GM21515 (cell line): ENCODE data around the gene SSTR5.
"Not testable (repeated sequence)": the region's sequence is repeated elsewhere in the genome, so short reads cannot be mapped to it uniquely, and the experiment has no call there.

Source experiments
- ATAC-seq: cut with Tn5 transposase; IDR thresholded peaks from one replicate; pipeline ENCODE4 v1.9.1; 2021; ENCODE audit not compliant: unreplicated experiment

The SSTR5 gene

DNA sequence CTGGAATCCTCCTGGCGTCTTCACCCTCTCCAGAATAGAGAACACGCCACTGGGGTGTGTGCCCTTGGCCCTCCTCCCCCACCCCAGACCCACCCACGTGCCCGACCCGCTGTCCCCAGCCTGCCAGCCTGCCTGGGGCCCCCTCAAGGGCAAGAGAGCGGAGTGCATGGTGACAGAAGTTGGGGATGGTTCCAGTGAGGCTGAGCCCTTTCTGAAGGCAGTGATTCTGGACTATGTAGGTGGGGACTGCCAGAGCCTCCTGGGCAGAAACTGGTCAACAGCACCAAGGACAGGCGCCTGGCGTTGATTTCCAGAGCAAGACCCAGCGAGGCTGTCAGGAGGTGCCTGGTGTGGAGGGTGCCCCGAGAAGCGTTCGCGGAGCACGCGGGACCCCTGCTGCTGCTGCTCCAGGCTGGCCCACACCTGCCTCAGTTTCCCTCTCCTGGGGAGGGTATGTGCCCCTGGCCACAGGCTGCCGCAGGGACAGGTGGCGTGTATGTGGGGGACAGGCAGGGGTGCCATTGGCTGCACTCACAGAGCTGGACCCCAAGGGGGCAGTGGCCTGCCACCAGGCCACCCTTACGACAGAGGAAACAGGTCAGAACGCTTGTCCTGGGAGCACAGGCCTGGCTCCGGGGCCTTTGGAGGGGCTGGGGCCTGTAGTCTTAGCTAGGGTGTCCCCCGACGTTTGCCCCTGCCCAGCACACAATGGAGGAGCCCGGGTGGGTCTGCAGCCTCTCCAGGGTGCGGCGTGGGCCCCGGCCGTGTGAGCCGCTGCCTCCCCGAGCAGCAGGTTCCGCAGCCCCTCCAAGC is 1.2 kb downstream of the SSTR5 start:
- ATAC-seq = no peak

DNA sequence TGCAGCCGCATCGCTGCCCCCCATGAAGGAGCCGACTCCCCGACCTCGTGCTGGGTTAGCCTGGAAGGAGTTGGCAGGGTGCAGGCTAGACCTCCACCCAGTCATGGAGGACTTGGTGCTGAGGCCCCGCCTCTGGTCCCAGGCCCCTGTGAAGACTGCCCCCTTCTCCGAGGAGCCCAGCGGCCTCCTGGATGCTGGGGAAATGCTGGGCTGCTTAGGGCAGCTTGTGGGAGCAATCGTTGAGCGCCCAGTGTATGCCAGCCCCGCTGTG is 1.8 kb downstream of the SSTR5 start:
- ATAC-seq = no peak

DNA sequence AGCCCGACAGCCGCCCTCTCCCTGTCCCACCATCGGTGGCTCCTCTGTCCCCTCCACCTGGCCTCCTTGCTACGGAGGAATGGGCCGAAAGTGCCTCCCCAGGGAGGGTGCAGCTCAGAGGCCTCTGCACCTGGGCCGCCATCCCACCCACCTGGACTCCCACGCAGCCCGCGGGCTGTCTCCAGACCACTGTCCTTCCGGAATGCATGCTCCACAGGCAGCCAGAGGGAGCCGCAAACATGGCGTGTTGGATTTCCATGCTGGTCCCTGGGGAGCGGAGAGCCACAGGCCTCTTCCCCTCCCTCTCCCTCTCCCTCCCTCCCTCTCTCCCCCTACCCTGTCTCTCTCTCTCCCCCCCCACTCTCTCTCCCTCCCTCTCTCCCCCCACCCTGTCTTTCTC is 3.0 kb downstream of the SSTR5 start:
- no peak for ATAC-seq

DNA sequence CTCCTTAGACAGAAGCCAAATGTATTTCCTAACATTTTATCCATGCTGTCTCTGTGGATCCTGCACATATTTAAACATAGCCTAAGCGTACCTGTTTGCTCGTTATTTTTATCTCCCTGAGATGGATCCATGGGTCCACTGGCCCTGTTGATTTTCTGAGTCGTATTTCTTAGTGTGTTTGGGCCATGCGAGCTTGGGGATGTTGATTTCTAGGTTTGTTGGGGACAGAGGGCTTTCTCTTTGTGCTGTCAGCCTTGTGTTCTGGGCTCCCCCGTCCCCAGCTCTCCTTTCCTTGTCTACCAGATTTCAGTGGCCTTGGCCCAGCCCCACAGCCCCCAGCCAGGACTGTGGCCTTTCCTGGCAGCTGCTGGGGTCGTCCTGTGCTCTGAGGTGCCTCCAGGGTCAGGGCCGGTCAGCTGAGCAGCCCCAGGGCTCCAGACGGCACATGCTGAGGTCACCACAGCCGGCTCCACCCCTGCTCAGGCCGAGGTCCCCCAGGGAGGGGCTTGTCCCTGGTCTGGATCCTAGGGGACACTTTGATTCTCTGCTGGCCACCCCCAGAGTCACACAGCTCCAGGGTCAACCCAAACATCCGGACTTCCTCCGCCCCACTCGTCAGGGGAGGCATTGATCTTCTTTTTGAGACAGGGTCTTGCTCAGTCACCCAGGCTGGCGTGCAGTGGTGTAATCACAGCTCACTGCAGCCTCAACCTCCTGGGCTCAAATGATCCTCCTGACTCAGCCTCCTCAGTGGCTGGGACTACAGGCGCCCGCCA is 4.4 kb downstream of the SSTR5 start:
- ATAC-seq = no peak

DNA sequence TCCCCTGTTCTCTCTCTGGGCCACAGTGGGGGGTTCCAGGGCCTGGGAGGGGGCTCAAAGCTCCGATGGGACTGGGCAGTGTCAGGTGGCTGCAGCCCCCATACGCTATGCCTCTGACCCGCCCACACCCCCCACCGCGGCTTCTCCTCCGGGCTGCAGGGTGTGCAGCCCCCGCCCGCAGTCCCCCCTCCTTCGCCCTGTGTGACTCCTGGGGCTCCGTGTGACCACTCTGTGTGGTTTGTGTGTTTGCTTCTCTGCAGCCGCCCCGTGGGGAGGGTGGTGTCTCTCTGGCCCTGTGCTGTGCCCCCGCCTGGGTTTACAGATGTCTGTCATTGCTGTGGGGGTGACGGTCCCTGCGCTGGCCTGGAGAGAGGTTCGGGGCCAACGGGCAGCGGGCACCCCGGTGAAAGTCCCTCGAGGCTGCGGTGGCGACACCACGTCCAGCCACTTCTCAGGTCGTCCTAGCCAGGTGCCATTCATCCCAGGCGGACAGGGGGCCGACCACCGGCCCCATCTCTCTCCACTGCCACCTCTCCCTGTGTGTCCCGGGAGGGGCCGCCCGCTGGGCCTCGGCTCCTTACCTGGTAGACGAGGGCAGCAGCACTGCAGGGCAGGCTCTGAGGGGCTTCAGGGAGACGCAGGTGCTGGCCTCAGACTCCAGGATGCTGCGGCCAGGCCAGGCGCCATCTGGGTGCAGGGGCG is 5.5 kb downstream of the SSTR5 start:
- ATAC-seq = no peak

DNA sequence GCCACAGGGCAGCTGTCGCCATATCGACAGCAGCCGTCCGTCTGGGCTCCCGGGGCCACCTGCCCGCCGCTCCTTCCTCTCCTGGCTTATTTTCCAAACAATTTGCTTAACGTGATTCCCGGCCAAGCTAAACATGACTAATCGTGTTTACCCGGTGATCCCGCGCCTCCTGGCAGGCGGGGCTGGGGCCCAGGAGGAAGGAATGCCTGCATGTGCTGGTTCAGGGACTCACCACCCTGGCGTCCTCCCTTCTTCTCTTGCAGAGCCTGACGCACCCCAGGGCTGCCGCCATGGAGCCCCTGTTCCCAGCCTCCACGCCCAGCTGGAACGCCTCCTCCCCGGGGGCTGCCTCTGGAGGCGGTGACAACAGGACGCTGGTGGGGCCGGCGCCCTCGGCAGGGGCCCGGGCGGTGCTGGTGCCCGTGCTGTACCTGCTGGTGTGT is 6.1 kb downstream of the SSTR5 start:
- ATAC-seq = no peak

DNA sequence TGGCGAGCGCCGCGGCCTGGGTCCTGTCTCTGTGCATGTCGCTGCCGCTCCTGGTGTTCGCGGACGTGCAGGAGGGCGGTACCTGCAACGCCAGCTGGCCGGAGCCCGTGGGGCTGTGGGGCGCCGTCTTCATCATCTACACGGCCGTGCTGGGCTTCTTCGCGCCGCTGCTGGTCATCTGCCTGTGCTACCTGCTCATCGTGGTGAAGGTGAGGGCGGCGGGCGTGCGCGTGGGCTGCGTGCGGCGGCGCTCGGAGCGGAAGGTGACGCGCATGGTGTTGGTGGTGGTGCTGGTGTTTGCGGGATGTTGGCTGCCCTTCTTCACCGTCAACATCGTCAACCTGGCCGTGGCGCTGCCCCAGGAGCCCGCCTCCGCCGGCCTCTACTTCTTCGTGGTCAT is 6.8 kb downstream of the SSTR5 start:
- no peak for ATAC-seq

DNA sequence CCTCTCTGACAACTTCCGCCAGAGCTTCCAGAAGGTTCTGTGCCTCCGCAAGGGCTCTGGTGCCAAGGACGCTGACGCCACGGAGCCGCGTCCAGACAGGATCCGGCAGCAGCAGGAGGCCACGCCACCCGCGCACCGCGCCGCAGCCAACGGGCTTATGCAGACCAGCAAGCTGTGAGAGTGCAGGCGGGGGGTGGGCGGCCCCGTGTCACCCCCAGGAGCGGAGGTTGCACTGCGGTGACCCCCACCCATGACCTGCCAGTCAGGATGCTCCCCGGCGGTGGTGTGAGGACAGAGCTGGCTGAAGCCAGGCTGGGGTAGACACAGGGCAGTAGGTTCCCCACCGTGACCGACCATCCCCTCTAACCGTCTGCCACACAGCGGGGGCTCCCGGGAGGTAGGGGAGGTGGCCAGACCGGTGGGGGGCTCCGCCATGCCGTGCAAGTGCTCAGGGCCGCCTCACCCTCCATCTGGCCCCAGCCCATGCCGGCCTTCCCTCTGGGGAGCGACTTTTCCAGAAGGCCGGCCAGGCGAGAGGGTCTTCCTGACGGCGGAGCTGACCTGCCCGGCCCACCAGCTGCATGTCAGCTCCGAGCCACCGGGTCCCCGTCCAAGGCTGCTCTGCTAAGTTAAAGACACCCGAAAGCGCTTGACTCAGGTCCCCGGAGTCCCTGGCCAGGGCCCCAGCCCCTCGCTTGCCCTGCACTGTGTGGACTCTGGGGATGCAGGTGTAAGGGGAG is 7.4 kb downstream of the SSTR5 start:
- ATAC-seq = no peak

DNA sequence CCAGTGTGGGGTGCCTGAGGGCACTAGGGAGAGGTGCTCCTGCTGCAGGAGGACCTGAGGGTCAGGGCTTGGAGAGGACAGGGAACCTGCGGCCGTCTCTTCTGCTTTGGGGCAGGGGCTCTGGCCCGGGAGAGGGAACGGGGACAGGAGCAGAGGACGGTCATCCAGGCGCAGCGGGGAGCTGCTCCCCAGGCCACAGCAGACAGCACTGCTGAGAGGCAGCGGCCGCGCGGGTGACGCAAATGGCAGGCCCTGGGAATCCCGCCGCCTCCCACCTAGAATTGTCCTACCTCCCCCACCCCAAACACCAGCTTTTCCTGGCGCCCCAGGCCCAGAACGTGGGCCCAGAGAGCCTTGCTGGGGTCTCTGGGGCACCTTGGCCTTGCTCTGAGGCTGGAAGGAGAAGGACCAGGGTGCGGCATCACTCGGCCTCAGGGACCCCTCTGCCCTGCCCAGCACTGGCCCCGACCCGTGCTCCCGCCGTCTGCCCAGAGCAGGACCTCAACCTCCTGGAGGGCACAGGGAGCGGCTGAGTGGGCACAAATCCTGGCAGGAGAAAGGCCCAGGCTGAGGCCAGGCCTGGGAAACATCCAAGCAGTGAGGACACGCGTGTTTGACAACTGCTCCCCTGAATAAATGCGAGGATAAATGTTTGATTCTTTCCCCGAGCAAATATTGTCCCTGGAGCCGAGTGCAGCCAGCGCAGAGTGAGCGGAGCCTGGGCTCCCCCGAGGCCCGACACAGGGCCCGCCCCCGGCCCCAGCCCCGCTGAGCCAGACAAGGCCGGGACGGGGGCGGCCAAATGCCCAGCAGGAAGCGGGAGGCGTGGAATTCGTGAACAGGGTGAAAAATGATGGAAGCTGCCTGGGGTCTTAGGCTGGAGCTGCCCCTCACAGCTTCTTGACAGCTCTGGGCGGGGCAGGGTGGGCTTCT is 8.5 kb downstream of the SSTR5 start:
- no peak for ATAC-seq

DNA sequence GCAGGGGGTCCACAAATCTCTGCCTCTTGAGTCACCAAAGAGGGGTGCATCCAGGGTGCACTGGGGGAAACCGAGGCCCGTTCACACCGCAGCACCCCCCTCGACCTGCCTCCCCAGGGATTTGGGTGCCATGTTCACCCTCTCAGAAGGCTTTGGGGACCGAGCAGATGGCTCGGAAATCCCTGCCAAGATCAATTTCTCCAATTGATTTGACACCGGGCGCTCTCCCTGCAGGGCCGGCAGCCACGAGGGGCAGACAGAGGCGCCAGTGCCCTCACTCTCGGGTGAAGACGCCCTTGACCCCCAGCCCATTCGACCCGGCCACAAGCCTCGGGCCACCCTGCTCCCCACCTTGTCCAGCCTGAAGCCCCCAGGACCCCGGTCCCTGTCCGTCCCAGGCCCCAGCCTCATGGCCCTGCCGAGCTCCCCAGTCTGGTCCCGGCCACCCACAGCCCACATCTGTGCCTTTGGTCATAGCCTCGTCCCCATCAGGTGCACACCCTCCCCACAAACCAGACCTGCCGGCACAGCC is 9.3 kb downstream of the SSTR5 start:
- no peak for ATAC-seq

DNA sequence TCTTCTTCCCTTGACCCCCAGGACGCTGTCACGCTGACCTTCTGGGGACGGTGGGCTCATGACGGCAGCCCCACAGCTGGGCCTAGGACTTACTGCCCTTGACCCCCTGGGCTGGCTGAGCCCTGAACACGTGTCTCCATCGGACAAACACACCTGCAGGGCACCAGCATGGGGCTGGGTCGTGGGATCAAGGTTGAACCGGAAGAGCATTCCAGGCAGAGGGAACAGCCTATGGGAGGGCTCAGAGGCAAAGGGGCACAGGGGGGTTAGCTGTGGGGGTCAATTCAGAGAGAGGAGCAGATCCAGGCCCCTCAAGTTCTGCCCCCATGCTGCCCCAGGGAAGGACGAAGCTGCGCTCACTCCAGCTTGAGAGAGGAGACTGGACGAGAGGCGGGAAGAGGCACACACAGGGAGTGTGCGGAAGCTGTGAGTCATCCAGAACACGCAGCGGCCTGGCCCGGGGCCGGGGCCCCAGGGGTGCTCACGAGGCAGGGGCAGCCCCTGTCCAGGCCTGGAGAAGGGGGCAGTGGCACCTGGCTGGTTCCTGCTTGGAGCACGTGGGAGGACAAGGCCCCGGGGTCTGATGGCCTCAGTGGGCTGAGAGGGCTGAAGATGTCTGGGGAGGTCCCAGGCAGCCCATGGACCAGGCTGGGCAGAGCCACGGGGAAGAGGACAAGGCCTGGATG is 9.9 kb downstream of the SSTR5 start:
- no peak for ATAC-seq

DNA sequence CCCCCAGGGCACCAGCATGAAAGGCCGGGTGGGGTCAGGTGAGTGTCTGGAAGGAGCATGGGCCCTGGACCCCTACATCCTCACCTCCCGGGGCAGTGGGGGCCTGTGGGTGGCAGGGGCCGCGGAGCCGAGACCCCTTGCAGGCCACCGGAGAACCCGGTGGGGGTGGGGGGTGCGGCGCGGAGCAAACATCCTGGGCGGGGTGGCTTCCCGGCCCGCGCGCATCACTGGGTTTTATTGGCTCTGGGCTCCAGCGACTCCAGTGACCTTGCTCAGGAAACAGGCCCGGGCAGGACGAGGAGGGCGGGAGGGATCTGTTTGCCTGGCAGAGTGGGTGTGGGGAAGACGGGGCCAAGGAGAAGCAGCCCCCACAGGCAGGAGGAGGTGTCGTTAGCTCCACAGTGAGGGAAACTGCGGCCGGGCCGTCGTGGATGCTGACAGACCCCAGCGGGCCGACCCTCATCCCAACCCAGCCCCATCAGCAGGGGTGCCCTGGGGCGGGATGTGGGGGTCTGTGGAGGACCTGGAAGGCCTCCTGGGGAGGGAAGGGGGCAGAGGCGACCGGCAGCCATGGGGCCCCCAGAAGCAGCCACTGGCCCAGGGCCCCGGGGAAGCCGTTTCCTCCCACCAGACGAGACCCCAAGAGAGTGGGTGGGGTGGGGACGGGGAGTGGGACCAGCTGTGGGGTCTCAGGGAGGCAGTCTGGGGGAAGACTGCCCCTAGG is 10.6 kb downstream of the SSTR5 start:
- no peak for ATAC-seq

DNA sequence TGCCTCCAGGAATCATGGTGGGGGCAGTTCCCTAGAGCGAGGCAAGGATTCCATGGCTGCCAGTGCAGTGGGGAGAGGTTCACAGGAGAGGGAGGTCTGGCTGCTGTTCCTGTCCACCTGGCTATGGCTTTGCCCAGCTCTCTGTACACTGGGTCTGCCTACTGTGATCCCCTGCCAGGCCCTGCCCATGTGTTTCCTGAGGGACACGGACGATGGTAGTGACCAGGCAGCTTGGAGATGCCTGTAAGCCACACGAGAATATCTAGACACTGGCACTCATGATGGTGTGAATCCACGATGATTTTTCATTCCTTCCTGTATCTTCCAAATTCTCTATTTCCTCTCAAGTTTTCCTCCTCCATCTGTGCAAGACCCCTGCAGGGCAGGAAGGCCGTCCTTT is 12.4 kb downstream of the SSTR5 start:
- ATAC-seq = no peak

DNA sequence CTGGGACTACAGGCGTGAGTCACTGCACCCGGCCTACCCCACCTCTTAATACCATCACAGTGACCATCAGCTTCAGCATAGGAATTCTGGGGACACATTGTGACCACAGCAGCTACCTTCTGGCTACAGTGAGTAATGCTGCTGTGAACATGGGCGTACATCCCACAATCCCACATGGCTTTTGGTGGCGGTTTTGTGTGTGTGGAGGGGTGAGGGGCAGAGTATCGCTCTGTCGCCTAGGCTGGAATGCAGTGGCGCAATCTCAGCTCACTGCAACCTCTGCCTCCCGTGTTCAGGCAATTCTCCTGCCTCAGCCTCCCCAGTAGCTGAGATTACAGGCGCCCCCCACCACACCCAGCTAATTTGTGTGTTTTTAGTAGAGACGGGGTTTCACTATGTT is 13.9 kb downstream of the SSTR5 start:
- not testable (repeated sequence) for ATAC-seq

DNA sequence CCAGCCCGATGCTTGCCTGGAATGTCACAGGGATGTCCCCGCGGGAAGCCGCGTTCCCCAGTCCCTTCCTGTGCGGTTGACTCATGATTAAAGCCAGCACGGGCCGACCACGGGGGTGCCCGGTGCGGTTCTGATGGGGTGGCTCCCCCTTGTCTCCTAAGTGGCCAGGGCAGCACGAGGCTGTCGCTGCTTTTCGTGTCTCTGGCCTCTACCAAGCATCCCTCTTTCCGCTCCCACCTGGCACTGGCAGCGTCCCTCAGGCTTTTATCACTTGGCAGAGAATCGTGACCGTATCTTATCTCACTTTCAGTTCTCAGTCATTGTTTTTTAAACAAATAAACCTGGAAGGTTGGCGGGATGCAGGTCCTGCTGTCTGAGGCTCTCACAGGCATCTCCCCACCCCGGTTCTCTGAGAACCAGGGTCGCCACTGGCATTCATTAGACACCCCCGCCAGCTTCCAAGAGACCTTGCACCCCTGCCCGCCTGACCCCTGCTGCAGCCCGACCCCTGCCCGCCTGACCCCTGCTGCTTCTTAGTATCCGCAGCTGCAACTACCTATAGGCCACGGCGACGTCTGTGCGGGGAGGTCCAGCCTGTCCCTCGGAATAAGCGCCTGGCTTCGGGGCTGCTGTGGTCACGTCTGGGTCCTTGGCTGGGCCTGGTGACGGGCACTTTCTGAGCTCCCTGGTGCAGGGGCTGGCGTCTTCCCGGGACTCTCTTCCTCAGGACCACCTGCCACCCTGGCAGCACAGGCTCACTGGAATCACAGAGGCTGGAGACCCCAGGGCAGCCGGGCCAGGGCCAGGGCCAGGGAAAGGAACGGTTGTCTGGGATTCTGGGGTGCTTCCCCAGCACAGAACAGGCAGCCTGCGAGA is 16.0 kb downstream of the SSTR5 start:
- no peak for ATAC-seq

DNA sequence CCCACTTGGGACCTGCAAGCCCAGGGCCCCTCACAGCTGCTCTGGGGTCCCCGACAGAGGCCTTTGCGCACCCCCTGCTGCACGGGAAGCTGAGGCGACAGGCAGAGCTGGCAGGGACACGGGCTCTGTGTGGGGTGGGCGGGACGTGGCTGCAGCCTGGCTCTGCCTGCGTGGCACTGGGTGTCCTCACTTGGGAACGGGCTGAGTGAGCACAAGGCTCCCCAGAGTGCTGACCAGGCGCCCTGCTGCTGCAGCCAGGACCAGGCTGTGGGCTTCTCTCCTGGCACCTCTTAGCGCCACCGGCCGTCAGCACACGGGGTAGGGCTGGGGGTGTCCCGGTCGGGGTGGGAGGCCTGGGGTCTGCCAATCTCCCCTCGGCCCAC is 16.9 kb downstream of the SSTR5 start:
- ATAC-seq = no peak

DNA sequence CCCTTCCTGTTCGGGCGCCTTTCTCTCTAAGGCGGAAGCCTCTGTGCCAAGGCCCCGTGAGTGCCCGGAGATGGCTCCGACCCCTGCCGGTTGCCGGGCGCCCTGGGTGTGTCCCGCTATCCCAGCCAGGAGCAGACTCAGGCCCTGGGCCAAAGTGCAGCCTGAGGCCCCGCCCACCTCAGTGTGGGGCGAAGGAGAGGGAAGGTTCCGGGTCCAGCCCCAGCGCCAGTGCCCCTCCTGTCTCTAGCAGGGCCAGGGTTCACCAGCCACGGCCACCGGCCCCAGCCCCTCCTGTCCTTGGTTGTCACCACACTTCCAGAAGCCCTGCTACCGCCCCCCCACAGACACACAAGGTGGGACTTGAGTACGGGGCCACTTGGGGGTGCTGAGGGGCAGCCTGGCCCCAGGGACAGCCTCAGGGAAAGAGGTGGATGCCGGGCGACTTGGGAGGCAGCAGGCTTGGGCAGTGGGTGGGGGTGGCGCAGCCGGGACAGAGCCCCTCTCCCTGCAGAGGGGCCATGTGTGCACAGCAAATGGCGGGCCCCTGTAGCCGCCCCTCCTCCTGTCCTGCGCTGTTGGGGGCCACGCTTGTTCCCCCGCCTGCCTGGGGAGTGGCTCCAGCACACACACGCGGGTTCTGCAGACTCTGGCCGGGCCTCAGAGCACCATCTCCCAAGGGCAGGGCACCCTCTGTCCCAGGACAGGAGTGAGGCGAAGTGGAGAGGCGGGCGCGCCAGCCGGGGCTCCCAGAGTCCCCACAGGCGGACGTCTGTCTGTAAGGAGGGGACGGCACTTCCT is 17.5 kb downstream of the SSTR5 start:
- ATAC-seq = no peak
